ENCODE results near the gene PRKACB.
"Not testable (repeated sequence)": the region's sequence is repeated elsewhere in the genome, so short reads cannot be mapped to it uniquely, and the experiment has no call there.

PRKACB gene

GRCh38 chr1:84143796-84144565 lies at the start of gene PRKACB:
Gene PRKACB, plus strand, starts transcription at chr1:84144271. Its CDS starts 91 bp downstream, at chr1:84144362.
- Histone ChIP-seq H3K4me1 (ENCODE audit: control insufficient read depth in 2 of 2, insufficient read depth in 2 of 2, low read length in 2 of 2) (peaks cover 0 to 11% of the 10 kb centered on the region in 2 donors), H3K27me3 (ENCODE audit: control insufficient read depth in 2 of 2, insufficient read depth in 2 of 2, low read length in 2 of 2) (no peaks in the 10 kb centered on the region), H3K4me3 (ENCODE audit: low read length in 2 of 2) (peak within 1 kb of the TSS; percentile 77 to 88), H3K9ac (ENCODE audit: low read depth in 1 of 2, low read length in 2 of 2) (peak within 1 kb of the TSS; percentile 61 to 76), H3K9me3 (ENCODE audit: control insufficient read depth in 2 of 2, low read length in 2 of 2) (no peaks in the 10 kb centered on the region), H3K27ac (ENCODE audit: low read depth in 2 of 2, low read length in 2 of 2) (peak within 1 kb of the TSS; percentile 87 to 90), H3K36me3 (ENCODE audit: control insufficient read depth in 2 of 2, insufficient read depth in 2 of 2, low read length in 2 of 2) (peaks cover 0 to 3% of the 10 kb centered on the region in 2 donors)

GRCh38 chr1:84095308-84095707 lies 48.8 kb upstream of the PRKACB start:
- Histone ChIP-seq H3K9me3 (ENCODE audit: control insufficient read depth in 2 of 2, low read length in 2 of 2) (no peaks in the 10 kb centered on the region), H3K27ac (ENCODE audit: low read depth in 2 of 2, low read length in 2 of 2) (no peak overlapping the region), H3K4me3 (ENCODE audit: low read length in 2 of 2) (no peak overlapping the region), H3K36me3 (ENCODE audit: control insufficient read depth in 2 of 2, insufficient read depth in 2 of 2, low read length in 2 of 2) (no peaks in the 10 kb centered on the region), H3K4me1 (ENCODE audit: control insufficient read depth in 2 of 2, insufficient read depth in 2 of 2, low read length in 2 of 2) (no peaks in the 10 kb centered on the region), H3K9ac (ENCODE audit: low read depth in 1 of 2, low read length in 2 of 2) (no peak overlapping the region), H3K27me3 (ENCODE audit: control insufficient read depth in 2 of 2, insufficient read depth in 2 of 2, low read length in 2 of 2) (no peaks in the 10 kb centered on the region)

DNA sequence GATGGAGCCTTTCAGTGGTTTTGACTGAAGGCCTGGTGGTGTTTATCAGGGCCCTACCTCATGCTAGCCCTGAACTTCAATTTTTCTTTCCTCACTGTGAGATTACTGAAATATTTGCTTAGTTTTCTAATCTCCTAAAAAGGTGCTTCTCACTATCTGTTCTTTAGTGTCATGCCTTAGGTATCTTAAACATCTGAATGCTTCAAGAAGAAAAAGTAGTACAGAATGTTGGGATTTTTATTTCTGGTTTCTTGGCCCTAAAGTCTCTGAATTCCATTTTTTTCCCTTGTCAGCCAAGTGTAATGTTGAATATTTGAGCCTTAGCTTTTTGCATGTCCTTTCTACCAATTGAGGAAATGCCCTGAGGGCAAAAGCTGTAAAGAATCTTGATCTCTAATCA lies 47.9 kb upstream of the PRKACB start:
- Histone ChIP-seq H3K9ac (ENCODE audit: low read depth in 1 of 2, low read length in 2 of 2) (no peak overlapping the region), H3K27me3 (ENCODE audit: control insufficient read depth in 2 of 2, insufficient read depth in 2 of 2, low read length in 2 of 2) (no peaks in the 10 kb centered on the region), H3K9me3 (ENCODE audit: control insufficient read depth in 2 of 2, low read length in 2 of 2) (no peaks in the 10 kb centered on the region), H3K36me3 (ENCODE audit: control insufficient read depth in 2 of 2, insufficient read depth in 2 of 2, low read length in 2 of 2) (no peaks in the 10 kb centered on the region), H3K4me3 (ENCODE audit: low read length in 2 of 2) (no peak overlapping the region), H3K27ac (ENCODE audit: low read depth in 2 of 2, low read length in 2 of 2) (no peak overlapping the region), H3K4me1 (ENCODE audit: control insufficient read depth in 2 of 2, insufficient read depth in 2 of 2, low read length in 2 of 2) (peaks cover 0 to 2% of the 10 kb centered on the region in 2 donors)

- peaks cover 3 to 6% of the 10 kb centered on the region in 2 donors for H3K4me1 ChIP-seq (ENCODE audit: control insufficient read depth in 2 of 2, insufficient read depth in 2 of 2, low read length in 2 of 2)
- H3K9me3 ChIP-seq (ENCODE audit: control insufficient read depth in 2 of 2, low read length in 2 of 2) = no peaks in the 10 kb centered on the region
- no peaks in the 10 kb centered on the region for H3K27me3 ChIP-seq (ENCODE audit: control insufficient read depth in 2 of 2, insufficient read depth in 2 of 2, low read length in 2 of 2)
- no peak overlapping the region for H3K4me3 ChIP-seq (ENCODE audit: low read length in 2 of 2)
- no peak overlapping the region for H3K9ac ChIP-seq (ENCODE audit: low read depth in 1 of 2, low read length in 2 of 2)
- no peak overlapping the region for H3K27ac ChIP-seq (ENCODE audit: low read depth in 2 of 2, low read length in 2 of 2)
- no peaks in the 10 kb centered on the region for H3K36me3 ChIP-seq (ENCODE audit: control insufficient read depth in 2 of 2, insufficient read depth in 2 of 2, low read length in 2 of 2)
Measured at GRCh38 chr1:84101204-84101603, 42.9 kb upstream of the PRKACB start.

DNA sequence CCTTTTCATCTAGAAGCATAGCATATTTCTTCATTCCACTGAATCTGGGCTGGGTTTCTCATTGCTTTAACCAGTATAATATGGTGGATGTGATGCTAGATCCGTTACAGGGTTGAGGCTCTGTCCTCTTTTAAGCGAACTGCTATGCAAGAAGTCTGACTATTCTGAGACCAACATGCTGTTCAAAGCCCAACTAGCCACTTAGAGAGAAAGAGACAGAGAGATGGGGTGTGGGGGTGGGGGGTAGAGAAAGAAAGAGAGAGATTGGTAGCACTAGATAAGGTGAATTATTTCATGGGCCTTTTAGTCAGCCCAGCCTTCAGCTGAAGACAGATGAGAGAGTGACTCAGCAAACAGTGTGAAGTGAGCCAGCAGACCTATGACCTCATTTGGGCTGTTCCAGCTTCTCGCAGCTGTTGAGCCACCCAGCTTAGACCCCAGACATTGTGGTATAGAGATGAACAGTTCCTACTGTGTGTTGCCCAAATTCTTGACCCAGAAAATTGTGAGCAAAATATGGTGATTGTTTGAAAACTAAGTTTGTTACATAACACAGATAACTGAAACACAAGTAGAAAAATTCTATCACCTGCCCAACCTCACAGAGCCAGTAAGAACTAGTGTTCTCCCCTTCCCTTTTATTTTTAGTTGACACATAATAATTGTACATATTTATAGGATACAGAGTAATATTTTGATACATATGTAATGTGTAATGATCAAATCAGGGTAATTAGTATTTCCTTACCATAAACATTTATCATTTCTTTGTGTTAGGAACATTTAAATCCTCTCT lies 40.7 kb upstream of the PRKACB start:
- Histone ChIP-seq H3K27ac (ENCODE audit: low read depth in 2 of 2, low read length in 2 of 2) (no peak overlapping the region), H3K36me3 (ENCODE audit: control insufficient read depth in 2 of 2, insufficient read depth in 2 of 2, low read length in 2 of 2) (no peaks in the 10 kb centered on the region), H3K4me3 (ENCODE audit: low read length in 2 of 2) (no peak overlapping the region), H3K4me1 (ENCODE audit: control insufficient read depth in 2 of 2, insufficient read depth in 2 of 2, low read length in 2 of 2) (peaks cover 3 to 6% of the 10 kb centered on the region in 2 donors), H3K27me3 (ENCODE audit: control insufficient read depth in 2 of 2, insufficient read depth in 2 of 2, low read length in 2 of 2) (no peaks in the 10 kb centered on the region), H3K9me3 (ENCODE audit: control insufficient read depth in 2 of 2, low read length in 2 of 2) (no peaks in the 10 kb centered on the region), H3K9ac (ENCODE audit: low read depth in 1 of 2, low read length in 2 of 2) (no peak overlapping the region)

DNA sequence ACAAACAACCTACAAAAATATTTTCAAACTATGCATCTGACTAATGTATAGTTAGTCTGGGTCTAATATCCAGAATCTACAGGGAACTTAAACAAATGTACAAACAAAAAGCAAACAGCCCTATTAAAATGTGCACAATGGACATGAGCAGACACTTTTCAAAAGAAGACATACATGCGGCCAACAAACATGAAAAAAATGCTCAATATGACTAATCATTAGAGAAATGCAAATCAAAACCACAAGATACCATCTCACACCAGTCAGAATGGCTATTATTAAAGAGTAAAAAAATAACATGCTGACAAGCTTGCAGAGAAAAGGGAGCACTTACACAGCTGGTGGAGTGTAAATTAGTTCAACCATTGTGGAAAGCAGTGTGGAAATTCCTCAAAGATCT lies 36.5 kb upstream of the PRKACB start:
- H3K27ac ChIP-seq (ENCODE audit: low read depth in 2 of 2, low read length in 2 of 2); H3K36me3 ChIP-seq (ENCODE audit: control insufficient read depth in 2 of 2, insufficient read depth in 2 of 2, low read length in 2 of 2); H3K4me3 ChIP-seq (ENCODE audit: low read length in 2 of 2); H3K9me3 ChIP-seq (ENCODE audit: control insufficient read depth in 2 of 2, low read length in 2 of 2); H3K4me1 ChIP-seq (ENCODE audit: control insufficient read depth in 2 of 2, insufficient read depth in 2 of 2, low read length in 2 of 2); H3K9ac ChIP-seq (ENCODE audit: low read depth in 1 of 2, low read length in 2 of 2); H3K27me3 ChIP-seq (ENCODE audit: control insufficient read depth in 2 of 2, insufficient read depth in 2 of 2, low read length in 2 of 2): not testable (repeated sequence)

DNA sequence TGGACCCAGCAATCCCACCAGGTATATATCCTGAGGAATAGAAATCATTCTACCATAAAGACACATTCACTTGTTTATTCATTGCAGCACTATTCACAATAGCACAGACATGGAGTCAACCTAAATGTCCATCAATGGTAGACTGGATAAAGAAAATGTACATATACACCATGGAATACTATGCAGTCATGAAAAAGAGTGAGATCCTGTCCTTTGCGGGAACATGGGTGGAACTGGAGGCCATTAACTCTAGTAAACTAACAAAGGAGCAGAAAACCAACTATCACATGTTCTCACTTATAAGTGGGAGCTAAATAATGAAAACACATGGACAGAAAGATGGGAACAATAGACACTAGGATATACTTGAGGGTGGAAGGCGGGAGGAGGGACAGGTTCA lies 36.1 kb upstream of the PRKACB start:
- Histone ChIP-seq H3K4me1 (ENCODE audit: control insufficient read depth in 2 of 2, insufficient read depth in 2 of 2, low read length in 2 of 2) (peaks cover 3 to 4% of the 10 kb centered on the region in 2 donors), H3K27ac (ENCODE audit: low read depth in 2 of 2, low read length in 2 of 2) (no peak overlapping the region)

GRCh38 chr1:84108900-84109578 lies 35.0 kb upstream of the PRKACB start:
- Histone ChIP-seq H3K9me3 (ENCODE audit: control insufficient read depth in 2 of 2, low read length in 2 of 2) (no peaks in the 10 kb centered on the region), H3K27me3 (ENCODE audit: control insufficient read depth in 2 of 2, insufficient read depth in 2 of 2, low read length in 2 of 2) (no peaks in the 10 kb centered on the region), H3K4me3 (ENCODE audit: low read length in 2 of 2) (no peak overlapping the region), H3K36me3 (ENCODE audit: control insufficient read depth in 2 of 2, insufficient read depth in 2 of 2, low read length in 2 of 2) (no peaks in the 10 kb centered on the region), H3K9ac (ENCODE audit: low read depth in 1 of 2, low read length in 2 of 2) (no peak overlapping the region), H3K4me1 (ENCODE audit: control insufficient read depth in 2 of 2, insufficient read depth in 2 of 2, low read length in 2 of 2) (no peaks in the 10 kb centered on the region), H3K27ac (ENCODE audit: low read depth in 2 of 2, low read length in 2 of 2) (no peak overlapping the region)

More for the DNA sequence above, 36.1 kb upstream of the PRKACB start:
- Histone ChIP-seq H3K36me3 (ENCODE audit: control insufficient read depth in 2 of 2, insufficient read depth in 2 of 2, low read length in 2 of 2) (no peaks in the 10 kb centered on the region), H3K4me3 (ENCODE audit: low read length in 2 of 2) (no peak overlapping the region), H3K9ac (ENCODE audit: low read depth in 1 of 2, low read length in 2 of 2) (no peak overlapping the region), H3K27me3 (ENCODE audit: control insufficient read depth in 2 of 2, insufficient read depth in 2 of 2, low read length in 2 of 2) (no peaks in the 10 kb centered on the region), H3K9me3 (ENCODE audit: control insufficient read depth in 2 of 2, low read length in 2 of 2) (no peaks in the 10 kb centered on the region)

DNA sequence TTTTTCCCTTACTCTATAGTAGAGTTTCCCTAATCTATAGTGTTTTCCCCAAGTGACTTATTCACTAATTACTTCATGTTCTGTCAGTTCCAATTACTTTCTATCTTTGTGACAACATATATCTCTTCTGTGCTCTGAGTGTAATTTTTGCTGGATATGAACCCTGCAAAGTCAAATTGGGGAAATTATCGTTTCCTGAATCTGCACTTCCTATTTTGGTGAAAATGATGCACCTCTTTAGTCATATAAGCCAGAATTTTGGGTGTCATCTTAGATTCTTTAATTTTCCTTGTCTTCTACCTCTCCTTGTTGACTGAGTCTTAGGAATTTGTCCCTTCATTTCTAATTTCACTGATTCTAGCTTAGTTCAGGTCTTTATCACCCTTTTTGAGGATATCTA lies 33.4 kb upstream of the PRKACB start:
- Histone ChIP-seq H3K9ac (ENCODE audit: low read depth in 1 of 2, low read length in 2 of 2) (no peak overlapping the region), H3K4me1 (ENCODE audit: control insufficient read depth in 2 of 2, insufficient read depth in 2 of 2, low read length in 2 of 2) (no peaks in the 10 kb centered on the region), H3K9me3 (ENCODE audit: control insufficient read depth in 2 of 2, low read length in 2 of 2) (no peaks in the 10 kb centered on the region), H3K4me3 (ENCODE audit: low read length in 2 of 2) (no peak overlapping the region), H3K27ac (ENCODE audit: low read depth in 2 of 2, low read length in 2 of 2) (no peak overlapping the region), H3K27me3 (ENCODE audit: control insufficient read depth in 2 of 2, insufficient read depth in 2 of 2, low read length in 2 of 2) (no peaks in the 10 kb centered on the region), H3K36me3 (ENCODE audit: control insufficient read depth in 2 of 2, insufficient read depth in 2 of 2, low read length in 2 of 2) (no peaks in the 10 kb centered on the region)

DNA sequence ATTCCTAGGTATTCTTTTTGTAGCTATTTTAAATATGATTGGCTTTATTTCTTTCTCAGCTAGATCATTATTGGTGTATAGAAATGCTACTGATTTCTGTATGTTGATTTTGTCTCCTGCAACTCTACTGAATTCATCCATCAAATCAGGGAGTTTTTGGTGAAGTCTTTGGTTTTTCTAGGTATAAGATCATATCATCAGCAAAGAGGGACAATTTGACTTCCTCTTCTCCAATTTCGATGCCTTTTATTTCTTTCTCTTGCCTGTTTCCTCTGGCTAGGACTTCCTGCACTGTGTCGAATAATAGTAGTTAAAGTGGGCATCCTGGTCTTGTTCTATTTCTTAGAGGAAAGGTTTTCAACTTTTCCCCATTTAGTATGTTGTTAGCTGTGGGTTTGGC lies 27.5 kb upstream of the PRKACB start:
- H3K27me3 ChIP-seq (ENCODE audit: control insufficient read depth in 2 of 2, insufficient read depth in 2 of 2, low read length in 2 of 2) = no peaks in the 10 kb centered on the region
- no peaks in the 10 kb centered on the region for H3K9me3 ChIP-seq (ENCODE audit: control insufficient read depth in 2 of 2, low read length in 2 of 2)
- no peaks in the 10 kb centered on the region for H3K36me3 ChIP-seq (ENCODE audit: control insufficient read depth in 2 of 2, insufficient read depth in 2 of 2, low read length in 2 of 2)
- no peak overlapping the region for H3K9ac ChIP-seq (ENCODE audit: low read depth in 1 of 2, low read length in 2 of 2)
- H3K4me1 ChIP-seq (ENCODE audit: control insufficient read depth in 2 of 2, insufficient read depth in 2 of 2, low read length in 2 of 2) = no peaks in the 10 kb centered on the region
- no peak overlapping the region for H3K27ac ChIP-seq (ENCODE audit: low read depth in 2 of 2, low read length in 2 of 2)
- H3K4me3 ChIP-seq (ENCODE audit: low read length in 2 of 2) = no peak overlapping the region

All from mucosa of rectum (tissue), 2 donors.